ENCODE data around the gene ETNK2. TPM values are rescaled to one million over a fixed set of nuclear protein-coding genes. Genes with fewer than 3 reads are reported as not detected.
A peak's percentile ranks its signal among the peaks of the same experiment; 100 is the strongest.

The ETNK2 gene
- total RNA-seq (100 to 1,000 TPM; 116 to 227 TPM), polyA plus RNA-seq (ENCODE audit: insufficient read depth, low read depth, low replicate concordance) (187 TPM)
- long read RNA-seq, donor 1, transcript ETNK2-203 (8 exons, 2,434 nt): major isoform, 40 of 60 reads
- long read RNA-seq, donor 1, partial matches to known transcripts: 19 of 60 reads
- long read RNA-seq, donor 1, other reads (novel, unspliced or antisense): 0 of 60 reads
- long read RNA-seq, donor 2, transcript ETNK2-203 (8 exons, 2,434 nt): major isoform, 34 of 86 reads
- long read RNA-seq, donor 2, partial matches to known transcripts: 52 of 86 reads
- long read RNA-seq, donor 2, other reads (novel, unspliced or antisense): 0 of 86 reads

- H3K36me3 ChIP-seq (ENCODE audit: low read depth, missing control alignments): no peaks in the 10 kb centered on the region
- H3K27me3 ChIP-seq: no peaks in the 10 kb centered on the region
- 0% methylated on average over 2 to 36 of the region's 94 CpGs for WGBS, 2 donors
- intact Hi-C loops (cut with DNase I; ENCODE audit: low total_unique reads): no loop called here
- H3K9me3 ChIP-seq: no peaks in the 10 kb centered on the region
- TF ChIP-seq POLR2A (IDR thresholded peaks at IDR 0.05) (no peak), CTCF (IDR thresholded peaks at IDR 0.05) (no peak)
- peak within 1 kb of the TSS; percentile 69 to 92 for H3K4me3 ChIP-seq
- peak; percentile 74 for DNase-seq
- H3K4me1 ChIP-seq: peaks cover 44% of the 10 kb centered on the region
- H3K27ac ChIP-seq: peak within 1 kb of the TSS; percentile 91 to 93
Observed at GRCh38 chr1:204151552-204152309, at the start of gene ETNK2. TSS of gene ETNK2 (minus strand) at chr1:204152044. CDS start at chr1:204151852, 192 bp downstream.

DNA sequence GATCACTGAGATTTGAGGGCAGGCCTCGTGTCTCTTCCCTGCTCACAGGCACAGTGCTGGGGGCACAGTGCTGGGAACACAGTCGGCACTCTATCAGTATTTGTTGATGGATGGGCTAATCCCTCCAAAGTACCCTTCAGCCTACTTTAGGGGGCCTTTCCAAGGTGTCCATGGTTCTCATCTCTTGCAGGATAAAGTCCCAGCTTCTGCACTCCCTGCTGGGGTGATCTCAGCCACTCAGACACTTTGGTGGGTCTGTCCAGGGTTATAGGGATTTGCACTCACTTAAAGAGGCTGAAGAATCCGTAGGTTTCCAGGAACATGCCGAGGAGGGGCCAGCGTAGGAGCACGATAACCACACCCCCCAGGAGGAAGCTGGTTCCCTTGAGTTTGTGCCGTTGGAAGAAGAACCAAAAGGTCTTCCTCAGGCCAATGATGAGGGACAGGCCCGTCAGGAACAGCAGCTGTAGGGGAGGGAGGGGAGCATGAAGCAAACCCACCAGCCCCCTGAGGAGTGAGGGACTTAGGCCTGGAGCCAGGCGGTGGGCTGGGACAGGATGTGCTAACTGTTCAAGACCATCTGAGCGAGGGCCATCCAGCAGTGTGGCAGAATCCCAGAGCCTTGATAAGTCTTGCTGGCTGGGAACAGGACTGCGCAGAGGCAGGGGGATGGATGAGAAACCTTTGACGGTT is 49.6 kb upstream of the ETNK2 start:
- H3K36me3 ChIP-seq (ENCODE audit: low read depth, missing control alignments): no peaks in the 10 kb centered on the region
- intact Hi-C loops (cut with DNase I; ENCODE audit: low total_unique reads): no loop called here
- no peak for DNase-seq
- no peak overlapping the region for H3K4me3 ChIP-seq
- no peaks in the 10 kb centered on the region for H3K27me3 ChIP-seq
- H3K9me3 ChIP-seq: no peaks in the 10 kb centered on the region
- WGBS, 2 donors: 90 to 96% methylated on average over 12 of the region's 12 CpGs
- no peak overlapping the region for H3K27ac ChIP-seq
- TF ChIP-seq CTCF (IDR thresholded peaks at IDR 0.05) (no peak), POLR2A (IDR thresholded peaks at IDR 0.05) (no peak)
- peaks cover 13% of the 10 kb centered on the region for H3K4me1 ChIP-seq

GRCh38 chr1:204199579-204199978 is 47.7 kb upstream of the ETNK2 start:
- 91 to 92% methylated on average over 9 of the region's 9 CpGs for WGBS, 2 donors
- H3K36me3 ChIP-seq (ENCODE audit: low read depth, missing control alignments): no peaks in the 10 kb centered on the region
- H3K4me3 ChIP-seq: no peak overlapping the region
- H3K27ac ChIP-seq: no peak overlapping the region
- TF ChIP-seq POLR2A (IDR thresholded peaks at IDR 0.05) (no peak), CTCF (IDR thresholded peaks at IDR 0.05) (no peak)
- no peaks in the 10 kb centered on the region for H3K9me3 ChIP-seq
- H3K4me1 ChIP-seq: peaks cover 7% of the 10 kb centered on the region
- H3K27me3 ChIP-seq: no peaks in the 10 kb centered on the region
- intact Hi-C loops (cut with DNase I; ENCODE audit: low total_unique reads): no loop called here
- no peak for DNase-seq

DNA sequence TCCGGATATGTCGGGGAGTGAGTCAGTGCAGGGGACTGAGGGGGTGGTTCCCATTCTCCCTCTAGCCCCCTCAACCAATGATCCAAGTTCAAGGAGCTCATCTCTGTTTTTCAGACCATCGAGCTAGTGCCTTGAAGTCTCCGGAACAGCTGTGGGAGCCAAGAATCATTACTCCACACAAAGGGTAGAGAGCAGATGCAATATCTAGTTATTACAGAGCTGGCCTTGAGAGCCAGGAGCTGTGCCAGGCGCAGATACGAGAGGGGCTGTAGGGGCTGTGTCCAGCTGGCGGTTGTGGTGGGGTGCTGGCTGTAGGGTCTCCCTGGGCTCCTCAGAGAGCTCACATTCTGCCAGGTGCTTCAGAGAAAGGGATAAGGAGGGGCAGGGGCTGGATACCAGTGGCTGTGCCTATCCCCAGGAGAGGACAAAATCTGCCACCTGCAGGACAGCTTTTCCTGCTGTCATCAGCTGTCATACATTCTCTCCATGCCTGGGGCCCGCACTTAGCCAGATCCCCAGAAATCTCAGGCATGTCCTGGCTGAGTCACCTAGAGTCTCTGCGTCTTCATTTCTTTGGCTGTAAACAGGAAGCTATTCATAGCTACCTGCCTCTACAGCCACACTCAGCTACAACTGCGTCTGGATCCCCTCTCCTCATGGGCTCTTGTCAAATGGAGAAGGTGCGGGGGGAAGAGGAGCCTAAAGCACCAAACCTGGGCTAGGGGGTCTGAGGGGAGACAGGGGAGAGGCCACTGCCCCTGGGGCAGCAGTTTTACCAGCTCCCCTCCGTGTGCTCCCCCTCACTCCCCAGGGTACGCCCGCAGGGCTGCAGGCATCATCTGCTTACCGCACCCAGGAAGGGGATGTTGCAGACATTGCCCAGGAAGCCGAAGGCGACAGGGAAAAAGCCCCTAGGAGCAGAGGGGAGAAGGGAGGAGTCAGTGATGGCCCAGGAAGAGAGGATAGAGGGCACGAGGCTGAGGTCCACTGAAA is 46.8 kb upstream of the ETNK2 start:
- no peaks in the 10 kb centered on the region for H3K27me3 ChIP-seq
- no peak overlapping the region for H3K4me3 ChIP-seq
- TF ChIP-seq POLR2A (IDR thresholded peaks at IDR 0.05) (no peak), CTCF (IDR thresholded peaks at IDR 0.05) (no peak)
- no peak for DNase-seq
- WGBS, 2 donors: 59 to 69% methylated on average over 11 to 18 of the region's 18 CpGs
- no peak overlapping the region for H3K27ac ChIP-seq
- H3K9me3 ChIP-seq: no peaks in the 10 kb centered on the region
- intact Hi-C loops (cut with DNase I; ENCODE audit: low total_unique reads): no loop called here
- H3K36me3 ChIP-seq (ENCODE audit: low read depth, missing control alignments): no peaks in the 10 kb centered on the region
- H3K4me1 ChIP-seq: peaks cover 7% of the 10 kb centered on the region

Measured in testis (tissue), 5 donors.